Naive B cell (primary cell): ENCODE measurements around the gene SOX15. TPM values are rescaled to one million over a fixed set of nuclear protein-coding genes. Genes with fewer than 3 reads are reported as not detected.
"Not testable (repeated sequence)": the region's sequence is repeated elsewhere in the genome, so short reads cannot be mapped to it uniquely, and the experiment has no call there.

Source experiments
- ATAC-seq, 2 donors: fragments of 150-1000 bp; cut with Tn5 transposase; 2 replicates each; pipeline ENCODE4 v1.10.0; 2021; ENCODE audit warnings: low read depth in 2 of 2, mild to moderate bottlenecking in 2 of 2, moderate library complexity in 2 of 2
- DNase-seq: peaks from one replicate; pipeline ENCODE4 v3.0.0; 2022
- H3K27ac Mint-ChIP-seq, 6 donors: one replicate each; pipeline ENCODE4 v1.8.0; 2020 to 2022; ENCODE audit warnings: mild to moderate bottlenecking in 6 of 6, mixed read lengths in 6 of 6, moderate library complexity in 5 of 6, inconsistent platforms in 2 of 6
- H3K27me3 Mint-ChIP-seq, 3 donors: one replicate each; pipeline ENCODE4 v1.8.0; 2021 to 2022; ENCODE audit warnings: mixed read lengths in 3 of 3, mild to moderate bottlenecking in 1 of 3
- H3K36me3 Mint-ChIP-seq, 2 donors: one replicate each; pipeline ENCODE4 v1.8.0; 2020 to 2022; ENCODE audit warnings: mixed read lengths in 2 of 2, inconsistent platforms in 1 of 2, mild to moderate bottlenecking in 1 of 2
- H3K4me1 Mint-ChIP-seq, 3 donors: one replicate each; pipeline ENCODE4 v1.8.0; 2020 to 2022; ENCODE audit warnings: mixed read lengths in 3 of 3, inconsistent platforms in 1 of 3, mild to moderate bottlenecking in 1 of 3, moderate library complexity in 1 of 3
- H3K4me3 Mint-ChIP-seq, 8 donors: one replicate each; pipeline ENCODE4 v1.8.0; 2020 to 2022; ENCODE audit warnings: mild to moderate bottlenecking in 8 of 8, mixed read lengths in 8 of 8, moderate library complexity in 8 of 8, inconsistent platforms in 2 of 8
- H3K9me3 Mint-ChIP-seq, 7 donors: one replicate each; pipeline ENCODE4 v1.8.0; 2020 to 2022; ENCODE audit warnings: mixed read lengths in 7 of 7, mild to moderate bottlenecking in 5 of 7, inconsistent platforms in 2 of 7, moderate library complexity in 1 of 7
- polyA plus RNA-seq, 6 donors: library from polyadenylated mRNA; unstranded; fragments of 300-500 nt; fragmentation: Illumina TruSeq; gene quantifications; one replicate each; pipeline ENCODE4 v1.2.3, GENCODE V29; 2021; ENCODE audit warnings: low read depth in 6 of 6

Gene SOX15
- not detected for polyA plus RNA-seq

DNA sequence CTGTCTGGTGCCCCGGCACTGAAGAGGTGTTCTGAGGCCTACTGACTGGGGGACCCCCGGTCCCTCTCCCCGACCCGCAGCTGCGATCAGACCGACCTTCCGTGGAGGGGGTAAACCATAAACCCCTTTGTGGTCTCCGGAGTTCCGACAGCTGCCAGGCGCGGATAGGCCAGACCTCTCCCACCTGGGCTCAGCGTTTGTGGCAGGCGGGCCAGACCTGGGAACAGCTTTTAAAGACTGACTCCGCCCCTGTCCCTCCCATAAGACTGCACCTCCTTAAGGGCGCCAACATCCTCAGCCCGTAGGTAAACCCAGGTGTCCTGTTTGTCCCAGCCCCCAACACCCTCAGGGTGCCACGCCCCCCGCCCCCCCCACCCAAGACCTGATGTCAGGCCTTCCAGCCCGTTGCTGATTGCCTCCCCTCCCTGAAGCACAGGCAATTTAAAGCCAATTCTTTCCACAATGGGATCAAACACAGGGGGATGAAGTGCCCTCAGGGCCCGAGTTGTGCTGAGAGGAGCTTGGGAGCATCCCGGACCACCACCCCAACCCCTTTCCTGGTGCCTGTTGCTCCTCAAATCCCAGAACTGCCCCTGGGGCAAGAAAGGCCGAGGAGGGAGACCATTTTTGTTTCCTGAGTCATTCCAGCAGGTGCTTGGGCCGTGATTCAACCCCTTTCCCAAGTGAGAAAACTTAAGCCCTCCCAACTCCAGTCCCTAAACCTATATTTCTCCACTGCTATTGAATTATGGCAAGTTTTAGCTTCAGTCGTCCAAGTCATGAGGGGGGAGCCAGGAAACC is at the start of gene SOX15:
TSS of gene SOX15 (minus strand) at position 204 of the 801 bp plus-strand sequence. CDS start 418 bp downstream, outside the sequence.
- DNase-seq (no peak), ATAC-seq (no peak)
- H3K4me1 Mint-ChIP-seq = peaks cover 6 to 14% (median 11%) of the 10 kb centered on the region in 3 donors
- H3K36me3 Mint-ChIP-seq = peaks cover 13 to 30% of the 10 kb centered on the region in 2 donors
- no peaks in the 10 kb centered on the region for H3K9me3 Mint-ChIP-seq
- peak within 1 kb of the TSS in 1 of 6 donors; percentile 26 for H3K27ac Mint-ChIP-seq
- H3K27me3 Mint-ChIP-seq = no peaks in the 10 kb centered on the region
- H3K4me3 Mint-ChIP-seq = peak within 1 kb of the TSS in 2 of 8 donors; percentile 24 to 66

DNA sequence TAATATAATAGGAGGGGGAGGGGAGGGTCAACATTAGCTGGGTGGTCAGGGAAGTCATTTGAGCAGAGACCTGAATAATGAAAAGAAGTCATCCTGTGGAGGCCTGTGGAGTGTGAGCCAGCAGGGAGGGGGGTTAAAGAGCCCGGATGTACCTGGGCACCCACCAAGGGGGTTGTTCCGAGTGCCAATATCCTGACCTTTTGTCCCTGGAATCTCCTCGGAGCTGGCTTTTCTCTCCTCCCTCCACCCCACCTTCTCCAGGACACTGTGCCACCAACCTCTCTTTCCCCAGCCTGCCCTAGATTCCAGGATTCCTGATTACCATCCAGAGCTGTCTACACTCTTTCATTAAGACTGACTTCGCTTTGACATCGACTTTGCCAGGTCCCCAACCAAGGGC is 46.3 kb upstream of the SOX15 start:
- Mint-ChIP-seq H3K27ac (no peak overlapping the region), H3K4me1 (no peaks in the 10 kb centered on the region), H3K36me3 (no peaks in the 10 kb centered on the region), H3K27me3 (peaks cover 3 to 14% (median 12%) of the 10 kb centered on the region in 3 donors), H3K9me3 (no peaks in the 10 kb centered on the region), H3K4me3 (no peak overlapping the region)
- DNase-seq (no peak), ATAC-seq (no peak)

DNA sequence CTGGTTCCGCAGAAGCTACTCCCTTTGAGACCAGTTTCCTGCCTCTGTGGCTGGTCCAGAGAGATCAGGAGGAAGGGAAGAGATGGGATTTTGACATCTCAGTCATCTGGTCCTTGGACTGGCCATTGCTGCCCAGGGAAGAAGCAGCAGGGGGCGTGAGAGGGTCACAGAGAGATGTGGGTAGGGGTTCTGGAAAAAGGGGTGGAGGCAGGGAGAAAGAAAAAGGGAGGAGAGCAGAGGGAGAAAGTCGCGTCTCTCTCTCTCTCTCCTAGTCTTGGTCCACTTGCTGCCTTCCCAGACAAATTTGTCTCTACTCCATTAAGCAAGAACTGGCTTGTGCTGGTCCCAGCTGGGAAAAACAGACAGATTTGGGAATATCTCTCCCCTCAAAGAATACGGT is 44.5 kb upstream of the SOX15 start:
- ATAC-seq (no peak), DNase-seq (no peak)
- H3K36me3 Mint-ChIP-seq = no peaks in the 10 kb centered on the region
- no peak overlapping the region for H3K27ac Mint-ChIP-seq
- H3K9me3 Mint-ChIP-seq = no peaks in the 10 kb centered on the region
- no peaks in the 10 kb centered on the region for H3K4me1 Mint-ChIP-seq
- H3K4me3 Mint-ChIP-seq = no peak overlapping the region
- peaks cover 3 to 14% (median 12%) of the 10 kb centered on the region in 3 donors for H3K27me3 Mint-ChIP-seq

DNA sequence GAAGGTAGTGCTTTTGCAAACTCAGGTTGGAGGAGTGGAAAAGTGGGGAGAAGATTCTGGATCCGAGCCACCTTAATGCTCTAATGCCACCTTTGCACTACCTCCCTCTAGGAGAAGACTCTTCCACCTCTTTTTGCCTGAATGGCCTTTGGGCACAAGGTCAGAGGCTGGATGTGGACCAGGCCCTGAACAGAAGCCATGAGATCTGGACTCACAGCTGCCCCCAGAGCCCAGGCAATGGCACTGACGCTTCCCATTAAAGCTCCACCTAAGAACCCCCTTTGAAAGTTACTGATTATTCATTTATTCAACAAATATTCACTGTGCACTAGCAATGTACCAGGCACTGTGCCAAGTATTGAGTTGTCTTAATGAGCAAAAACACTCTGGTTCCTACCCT is 43.2 kb upstream of the SOX15 start:
- H3K9me3 Mint-ChIP-seq = no peaks in the 10 kb centered on the region
- H3K27ac Mint-ChIP-seq = peak overlapping the region in 1 of 6 donors; percentile 10
- H3K4me3 Mint-ChIP-seq = no peak overlapping the region

DNA sequence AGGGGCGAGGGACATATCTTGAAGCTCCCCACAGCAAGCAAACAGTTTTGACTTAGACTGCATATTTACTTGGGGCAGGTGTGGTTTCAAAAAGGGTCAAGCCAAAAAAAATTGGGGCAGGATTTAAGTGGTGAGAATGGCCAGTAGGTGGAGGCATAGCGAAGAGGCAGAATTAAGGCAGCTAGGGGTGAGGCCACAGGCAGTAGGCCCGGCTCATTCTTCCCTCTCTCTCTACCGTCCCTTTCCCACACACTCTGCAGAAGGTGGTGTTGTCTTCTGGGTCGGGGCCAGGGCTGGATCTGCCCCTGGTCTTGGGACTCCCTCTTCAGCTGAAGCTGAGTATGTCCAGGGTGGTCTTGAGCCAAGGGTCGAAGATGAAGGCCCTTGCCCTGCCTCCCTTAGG is 42.6 kb upstream of the SOX15 start:
- Mint-ChIP-seq H3K4me1 (peaks cover 0 to 2% (median 0%) of the 10 kb centered on the region in 3 donors), H3K27ac (peak overlapping the region in 1 of 6 donors; percentile 57), H3K9me3 (no peaks in the 10 kb centered on the region), H3K36me3 (no peaks in the 10 kb centered on the region), H3K27me3 (peaks cover 0 to 14% (median 12%) of the 10 kb centered on the region in 3 donors), H3K4me3 (peak overlapping the region in 1 of 8 donors; percentile 37)
- ATAC-seq (peak; percentile 27 to 32), DNase-seq (no peak)

More for the DNA sequence above, 43.2 kb upstream of the SOX15 start:
- Mint-ChIP-seq H3K4me1 (no peaks in the 10 kb centered on the region), H3K27me3 (peaks cover 0 to 14% (median 12%) of the 10 kb centered on the region in 3 donors), H3K36me3 (no peaks in the 10 kb centered on the region)
- no peak for ATAC-seq
- DNase-seq = no peak

DNA sequence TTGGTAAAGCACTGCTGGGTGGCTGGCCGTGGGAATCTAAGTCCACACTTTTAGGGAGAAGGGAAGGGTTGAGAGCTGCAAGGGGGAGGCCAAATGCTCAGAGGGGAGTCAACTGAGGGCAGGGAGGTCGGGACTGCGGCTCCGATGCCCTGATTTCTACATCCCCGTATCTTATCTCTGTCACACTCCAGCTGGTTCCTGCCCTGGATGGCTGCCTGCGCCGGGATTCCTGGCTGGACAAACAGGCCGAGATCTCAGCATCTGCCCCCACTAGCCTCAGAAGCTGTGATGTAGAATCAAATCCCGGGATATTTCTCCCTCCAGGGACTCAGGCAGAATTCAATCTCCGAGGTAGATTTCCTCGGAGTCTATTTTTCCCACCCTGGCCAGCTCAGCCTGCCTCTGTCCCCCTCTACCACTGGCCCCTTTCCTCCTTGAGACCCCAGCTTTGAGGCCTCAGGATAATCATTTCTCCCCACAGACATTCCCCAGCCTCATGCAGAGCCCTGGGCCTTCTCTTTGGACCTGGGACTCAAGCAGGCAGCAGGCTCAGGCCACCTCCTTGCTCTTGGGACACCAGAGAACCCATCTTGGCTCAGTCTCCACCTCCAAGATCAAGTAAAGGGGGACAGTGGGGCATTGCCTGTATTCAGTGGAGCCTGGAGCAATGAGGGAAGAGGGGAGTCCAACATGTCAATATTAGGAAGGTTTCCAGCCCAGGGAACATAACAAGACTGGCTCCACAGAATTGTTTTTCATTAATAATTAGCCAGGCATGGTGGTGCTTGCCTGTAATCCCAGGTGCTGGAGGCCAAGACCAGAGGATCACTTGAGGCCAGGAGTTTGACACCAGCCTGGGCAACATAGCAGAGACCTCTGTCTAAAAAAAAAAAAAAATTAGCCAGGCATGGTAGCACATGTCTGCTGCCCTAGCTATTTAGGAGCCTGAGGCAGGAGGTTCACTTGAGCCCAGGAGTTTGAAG is 41.8 kb upstream of the SOX15 start:
- no peaks in the 10 kb centered on the region for H3K36me3 Mint-ChIP-seq
- no peak for ATAC-seq
- DNase-seq = no peak
- H3K4me3 Mint-ChIP-seq = peak overlapping the region in 1 of 8 donors; percentile 37
- H3K9me3 Mint-ChIP-seq = no peaks in the 10 kb centered on the region
- peaks cover 0 to 14% (median 12%) of the 10 kb centered on the region in 3 donors for H3K27me3 Mint-ChIP-seq
- peaks cover 5 to 10% (median 5%) of the 10 kb centered on the region in 3 donors for H3K4me1 Mint-ChIP-seq
- peak overlapping the region in 3 of 6 donors; percentile 57 to 69 (median 66) for H3K27ac Mint-ChIP-seq

DNA sequence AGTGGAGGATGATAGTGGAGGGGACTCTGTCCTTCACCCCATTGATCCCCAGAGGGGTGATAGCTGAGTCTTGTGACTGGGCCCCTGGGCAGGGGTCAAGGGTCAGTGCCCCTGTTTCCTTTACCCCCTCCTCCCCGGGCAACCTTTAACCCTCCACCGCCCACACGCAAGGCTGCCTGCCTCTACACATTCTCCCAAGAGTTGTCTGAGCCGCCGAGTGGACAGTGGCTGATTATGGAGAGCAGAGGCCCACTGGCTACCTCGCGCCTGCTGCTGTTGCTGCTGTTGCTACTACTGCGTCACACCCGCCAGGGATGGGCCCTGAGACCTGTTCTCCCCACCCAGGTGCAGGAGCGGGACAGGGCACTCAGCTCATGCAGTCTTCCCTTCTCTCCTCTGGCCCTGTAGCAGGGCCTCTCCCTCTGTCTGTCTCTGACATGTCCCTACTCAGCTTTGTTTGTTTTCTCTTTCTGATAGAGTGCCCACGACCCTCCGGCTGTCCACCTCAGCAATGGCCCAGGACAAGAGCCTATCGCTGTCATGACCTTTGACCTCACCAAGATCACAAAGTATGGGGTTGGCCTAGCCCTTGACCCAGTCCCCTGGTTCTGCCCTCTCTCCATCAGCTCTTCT is 40.2 kb upstream of the SOX15 start, which contains the start of gene SHBG:
TSS of gene SHBG (plus strand) at position 197 of the 633 bp plus-strand sequence. CDS start at position 235, 38 bp downstream.
- Mint-ChIP-seq H3K27me3 (peaks cover 0 to 6% (median 0%) of the 10 kb centered on the region in 3 donors), H3K36me3 (no peaks in the 10 kb centered on the region), H3K9me3 (no peaks in the 10 kb centered on the region), H3K4me3 (peak within 1 kb of the TSS in 6 of 8 donors; percentile 16 to 83 (median 44)), H3K4me1 (peaks cover 11 to 17% (median 11%) of the 10 kb centered on the region in 3 donors), H3K27ac (peak within 1 kb of the TSS in 3 of 6 donors; percentile 14 to 39 (median 16))
- ATAC-seq (no peak), DNase-seq (no peak)

DNA sequence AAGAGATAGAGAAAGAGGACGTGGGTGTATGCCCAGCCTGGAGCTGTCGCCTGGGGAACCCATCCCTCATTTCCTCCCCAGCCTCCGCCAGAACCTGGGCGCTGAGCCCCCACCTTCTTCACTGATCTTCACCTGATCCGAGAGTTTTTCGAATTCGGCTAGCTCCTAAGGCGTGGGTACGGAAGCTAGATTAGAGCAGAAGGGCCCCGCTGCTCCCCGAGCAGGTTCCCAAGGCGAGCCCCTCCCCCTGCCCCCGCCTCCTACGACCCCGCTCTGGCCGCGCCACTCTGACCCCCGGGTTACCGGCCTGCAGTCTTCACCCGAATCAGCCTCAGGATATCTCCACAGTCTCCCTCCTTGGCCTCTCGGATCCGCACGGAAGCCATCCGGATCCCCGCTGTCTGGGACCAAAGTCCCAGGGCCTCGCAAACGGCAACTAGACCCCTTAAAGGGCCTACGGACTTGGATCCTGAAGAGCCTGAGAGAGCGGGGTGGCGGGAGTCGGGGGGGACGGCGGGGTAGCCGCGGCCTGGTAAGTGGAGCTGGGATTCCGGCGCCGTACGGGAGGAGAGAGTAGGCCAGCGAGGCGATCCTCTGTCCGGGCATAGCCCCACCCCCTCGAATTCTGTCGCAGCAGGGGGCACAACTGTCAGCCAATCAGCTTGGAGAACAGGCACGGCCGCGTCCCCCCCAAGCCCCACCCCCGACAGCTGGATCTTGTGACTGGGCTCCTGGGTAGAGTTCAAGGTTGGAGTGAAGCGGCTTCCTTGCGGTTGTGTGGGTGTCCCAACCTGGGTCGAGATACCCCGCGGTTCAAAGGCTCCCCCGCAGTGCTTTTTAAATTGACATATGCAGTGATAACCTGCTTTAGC is 37.6 kb upstream of the SOX15 start, which contains the start of gene SAT2:
TSS of gene SAT2 (minus strand) at position 572 of the 872 bp plus-strand sequence. CDS start at position 386, 186 bp downstream.
- peak; percentile 82 for DNase-seq
- Mint-ChIP-seq H3K27ac (peak within 1 kb of the TSS; percentile 77 to 97 (median 88)), H3K9me3 (no peaks in the 10 kb centered on the region), H3K4me1 (peaks cover 11 to 17% (median 11%) of the 10 kb centered on the region in 3 donors), H3K4me3 (peak within 1 kb of the TSS; percentile 84 to 97 (median 94)), H3K27me3 (no peaks in the 10 kb centered on the region), H3K36me3 (no peaks in the 10 kb centered on the region)
- ATAC-seq = peak; percentile 93

DNA sequence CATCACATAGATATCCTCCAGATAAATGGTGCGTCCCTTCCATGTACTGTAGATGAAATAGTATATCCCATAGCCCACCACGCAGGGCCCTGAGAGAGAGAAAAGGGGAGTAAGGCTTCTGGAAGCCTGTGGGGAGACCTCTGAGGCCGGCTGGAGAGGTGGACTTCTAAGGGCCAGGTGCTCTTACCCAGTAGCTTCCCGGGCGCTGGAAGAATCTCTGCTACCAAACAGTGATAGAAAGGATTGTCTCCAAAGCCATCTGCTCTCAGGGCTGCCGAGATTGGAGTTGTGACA is 37.0 kb upstream of the SOX15 start:
- Mint-ChIP-seq H3K27ac (peak overlapping the region; percentile 77 to 97 (median 88)), H3K27me3 (no peaks in the 10 kb centered on the region)

DNA sequence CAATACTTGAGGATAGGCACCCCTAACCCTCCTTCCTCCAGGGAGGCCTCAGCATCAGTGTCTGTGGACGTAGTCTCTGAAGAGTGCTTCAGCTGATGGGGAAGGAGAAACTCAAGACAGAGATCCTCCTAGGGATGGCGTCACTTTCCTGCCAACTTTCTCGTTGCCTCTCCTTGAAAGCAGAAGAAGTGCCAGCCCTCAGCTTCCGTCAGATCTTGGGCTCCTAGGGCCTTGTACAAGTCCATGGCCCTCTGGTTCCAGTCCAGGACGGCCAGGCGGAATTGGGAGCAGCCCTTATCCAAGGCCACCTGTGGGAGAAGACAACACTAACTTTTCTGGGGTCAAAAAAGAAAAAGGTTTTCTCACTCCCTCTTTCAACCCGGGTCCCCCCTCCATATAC is 36.4 kb upstream of the SOX15 start:
- Mint-ChIP-seq H3K27ac (peak overlapping the region in 4 of 6 donors; percentile 13 to 86 (median 67)), H3K36me3 (no peaks in the 10 kb centered on the region), H3K4me3 (peak overlapping the region; percentile 84 to 97 (median 94)), H3K27me3 (no peaks in the 10 kb centered on the region), H3K4me1 (peaks cover 11 to 17% (median 11%) of the 10 kb centered on the region in 3 donors), H3K9me3 (no peaks in the 10 kb centered on the region)
- ATAC-seq = no peak
- no peak for DNase-seq

More for the DNA sequence above, 37.0 kb upstream of the SOX15 start:
- Mint-ChIP-seq H3K36me3 (no peaks in the 10 kb centered on the region), H3K4me3 (peak overlapping the region; percentile 84 to 97 (median 94)), H3K9me3 (no peaks in the 10 kb centered on the region), H3K4me1 (peaks cover 11 to 17% (median 11%) of the 10 kb centered on the region in 3 donors)
- ATAC-seq (no peak), DNase-seq (no peak)

DNA sequence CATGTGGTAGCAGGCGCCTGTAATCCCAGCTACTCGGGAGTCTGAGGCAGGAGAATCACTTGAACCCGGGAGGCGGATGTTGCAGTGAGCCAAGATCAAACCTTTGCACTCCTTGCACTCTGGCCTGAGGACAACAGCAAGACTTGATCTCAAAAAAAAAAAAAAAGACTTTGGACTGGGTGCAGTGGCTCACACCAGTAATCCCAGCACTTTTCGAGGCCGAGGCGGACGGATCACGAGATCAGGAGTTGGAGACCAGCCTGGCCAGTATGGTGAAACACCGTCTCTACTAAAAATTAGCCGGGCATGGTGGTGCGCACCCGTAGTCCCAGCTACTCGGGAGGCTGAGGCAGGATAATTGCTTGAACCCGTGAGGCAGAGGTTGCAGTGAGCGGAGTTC is 35.9 kb upstream of the SOX15 start:
- H3K36me3 Mint-ChIP-seq, DNase-seq, ATAC-seq, H3K27me3 Mint-ChIP-seq, H3K9me3 Mint-ChIP-seq: not testable (repeated sequence)
- Mint-ChIP-seq H3K27ac (peak overlapping the region in 2 of 6 donors; percentile 29 to 86), H3K4me3 (peak overlapping the region in 4 of 8 donors; percentile 13 to 82 (median 36)), H3K4me1 (peaks cover 11 to 17% (median 11%) of the 10 kb centered on the region in 3 donors)

DNA sequence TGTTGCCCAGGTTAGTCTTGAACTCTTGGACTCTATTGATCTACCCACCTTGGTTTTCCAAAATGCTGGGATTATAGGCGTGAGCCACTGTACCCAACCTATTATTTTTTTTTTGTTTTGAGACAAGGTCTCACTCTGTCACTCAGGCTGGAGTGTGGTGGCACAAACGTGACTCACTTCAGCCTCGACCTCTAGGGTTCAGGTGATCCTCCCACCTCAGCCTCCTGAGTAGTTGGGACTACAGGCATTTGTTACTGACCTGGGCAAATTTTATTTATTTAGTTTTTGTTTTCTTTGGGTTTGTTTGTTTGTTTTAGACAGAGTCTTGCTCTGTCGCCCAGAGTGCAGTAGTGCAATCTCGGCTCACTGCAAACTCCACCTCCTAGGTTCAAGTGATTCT is 33.8 kb upstream of the SOX15 start:
- Mint-ChIP-seq H3K9me3 (no peaks in the 10 kb centered on the region), H3K27ac (peak overlapping the region in 1 of 6 donors; percentile 9), H3K4me3 (no peak overlapping the region), H3K36me3 (no peaks in the 10 kb centered on the region), H3K4me1 (peaks cover 11 to 17% (median 11%) of the 10 kb centered on the region in 3 donors), H3K27me3 (peaks cover 0 to 3% (median 0%) of the 10 kb centered on the region in 3 donors)
- ATAC-seq (no peak), DNase-seq (no peak)
